ENCODE measurements around the gene ZFR2. TPM values are rescaled to one million over a fixed set of nuclear protein-coding genes. Genes with fewer than 3 reads are reported as not detected.

The ZFR2 gene
- polyA plus RNA-seq, 2 of the 4 experiments (the other 2 are of a cell fraction): 0.14 to 0.30 TPM

GRCh38 chr19:3810708-3811355 lies 58.0 kb downstream of the ZFR2 start:
- Histone ChIP-seq H3K27ac (no peak overlapping the region), H3K9me3 (no peaks in the 10 kb centered on the region), H3K4me2 (no peak overlapping the region), H3K4me3 (no peak overlapping the region), H3K4me1 (no peaks in the 10 kb centered on the region)
- POLR2A ChIA-PET: no interaction called here
- FAIRE-seq (no peak), DNase-seq (ENCODE audit: low read depth in 1 of 2, low spot score in 1 of 2) (no peak), ATAC-seq (no peak)
- CTCF ChIA-PET: interaction anchor here (3.6 kb wide), 1 partner anchor 11 kb away, joined by 25 read pairs; no protein-coding TSS in a partner anchor
- TF ChIP-seq RARB (CRISPR knock-in tag; IDR thresholded peaks at IDR 0.05) (no peak), KDM1A (IDR thresholded peaks at IDR 0.05; ENCODE audit: low read depth) (no peak), RNF2 (IDR thresholded peaks at IDR 0.05; ENCODE audit: borderline replicate concordance, low read depth) (no peak), POLR2AphosphoS2 (conservative IDR thresholded peaks at IDR 0.05; ENCODE audit: low read length) (no peak), CHD4 (IDR thresholded peaks at IDR 0.05; ENCODE audit: borderline replicate concordance) (no peak), POLR2A (IDR thresholded peaks at IDR 0.05; ENCODE audit: low read length) (no peak), NFE2L2 (conservative IDR thresholded peaks at IDR 0.05; ENCODE audit: low read length) (no peak)
- WGBS (ENCODE audit: missing lambda C conversion rate): 90% methylated on average over 12 of the region's 38 CpGs

- POLR2A ChIA-PET: no interaction called here
- Histone ChIP-seq H3K4me3 (no peak overlapping the region), H3K27ac (no peak overlapping the region), H3K4me2 (no peak overlapping the region), H3K9me3 (no peaks in the 10 kb centered on the region), H3K4me1 (no peaks in the 10 kb centered on the region)
- no peak for TF ChIP-seq HEYL (CRISPR knock-in tag; IDR thresholded peaks at IDR 0.05)
- no peak for TF ChIP-seq NPAS2 (CRISPR knock-in tag; IDR thresholded peaks at IDR 0.05; ENCODE audit: borderline replicate concordance)
- TF ChIP-seq HES2 (IDR thresholded peaks at IDR 0.05): no peak
- no peak for TF ChIP-seq RNF2 (IDR thresholded peaks at IDR 0.05; ENCODE audit: borderline replicate concordance, low read depth)
- TF ChIP-seq FOSL2 (IDR thresholded peaks at IDR 0.05): no peak
- no peak for TF ChIP-seq FOSL2 (CRISPR knock-in tag; IDR thresholded peaks at IDR 0.05)
- no peak for TF ChIP-seq NR3C1 (IDR thresholded peaks at IDR 0.05)
- no peak for TF ChIP-seq ZNF302 (CRISPR knock-in tag; IDR thresholded peaks at IDR 0.05)
- TF ChIP-seq MYC (IDR thresholded peaks at IDR 0.05; ENCODE audit: borderline replicate concordance, low read length): no peak
- no peak for TF ChIP-seq FOSB (CRISPR knock-in tag; IDR thresholded peaks at IDR 0.05)
- no peak for TF ChIP-seq KDM1A (IDR thresholded peaks at IDR 0.05; ENCODE audit: low read depth)
- no peak for TF ChIP-seq ATOH8 (CRISPR knock-in tag; IDR thresholded peaks at IDR 0.05; ENCODE audit: low read depth)
- TF ChIP-seq E2F6 (IDR thresholded peaks at IDR 0.05; ENCODE audit: borderline replicate concordance, low read depth): no peak
- DNase-seq (ENCODE audit: low read depth in 1 of 2, low spot score in 1 of 2) (no peak), ATAC-seq (no peak), FAIRE-seq (no peak)
- CTCF ChIA-PET: interaction anchor here (3.6 kb wide), 1 partner anchor 12 kb away, joined by 25 read pairs; no protein-coding TSS in a partner anchor
- 47% methylated on average over 5 of the region's 26 CpGs for WGBS (ENCODE audit: missing lambda C conversion rate)
These were observed 58.7 kb downstream of the ZFR2 start for GRCh38 chr19:3809881-3810707.

- H3K4me3 ChIP-seq: no peak overlapping the region
- CTCF ChIA-PET: interaction anchor here (1.3 kb wide), 2 partner anchors 12 to 160 kb away, joined by 3 read pairs; no protein-coding TSS in a partner anchor
- H3K4me2 ChIP-seq: no peak overlapping the region
- H3K9me3 ChIP-seq: no peaks in the 10 kb centered on the region
- no peak for DNase-seq (ENCODE audit: low read depth in 1 of 2, low spot score in 1 of 2)
- no peak overlapping the region for H3K27ac ChIP-seq
- no peaks in the 10 kb centered on the region for H3K4me1 ChIP-seq
- FAIRE-seq: no peak
- no peak for ATAC-seq
- WGBS (ENCODE audit: missing lambda C conversion rate): 72% methylated on average over 6 of the region's 33 CpGs
- POLR2A ChIA-PET: no interaction called here
- TF ChIP-seq POLR2AphosphoS2 (conservative IDR thresholded peaks at IDR 0.05; ENCODE audit: low read length) (no peak), KDM5A (IDR thresholded peaks at IDR 0.05) (no peak), EP300 (IDR thresholded peaks at IDR 0.05) (no peak), NPAS2 (CRISPR knock-in tag; IDR thresholded peaks at IDR 0.05; ENCODE audit: borderline replicate concordance) (no peak), FOSL2 (IDR thresholded peaks at IDR 0.05) (no peak), FOSL2 (CRISPR knock-in tag; IDR thresholded peaks at IDR 0.05) (no peak), PBX3 (IDR thresholded peaks at IDR 0.05) (no peak), CBX8 (IDR thresholded peaks at IDR 0.05) (no peak), ATOH8 (CRISPR knock-in tag; IDR thresholded peaks at IDR 0.05; ENCODE audit: low read depth) (no peak), MAFK (IDR thresholded peaks at IDR 0.05; ENCODE audit: partially characterized antibody) (no peak), JUN (IDR thresholded peaks at IDR 0.05) (no peak), RCOR1 (IDR thresholded peaks at IDR 0.05; ENCODE audit: low read depth, low read length) (no peak)
These were observed 60.3 kb downstream of the ZFR2 start for GRCh38 chr19:3808420-3809143.
